KMS-11 (cell line): ENCODE data around the gene ADAMTSL2.

Experiments
- H2AFZ ChIP-seq: fragments of 200-600 bp; sonication (generic); 2 replicates; pipeline ENCODE4 v1.6.1; 2016; ENCODE audit warnings: antibody characterized with exemption, mixed run types, low read depth
- H3K27ac ChIP-seq: fragments of 200-600 bp; sonication (generic); 2 replicates; pipeline ENCODE4 v1.6.1; 2016; ENCODE audit warnings: mild to moderate bottlenecking, mixed run types
- H3K27me3 ChIP-seq: fragments of 200-600 bp; sonication (generic); 2 replicates; pipeline ENCODE4 v1.6.1; 2017; ENCODE audit warnings: mild to moderate bottlenecking, low read depth, mixed run types, moderate library complexity; ENCODE audit not compliant: insufficient read depth
- H3K36me3 ChIP-seq: fragments of 200-600 bp; sonication (generic); 2 replicates; pipeline ENCODE4 v1.6.1; 2017; ENCODE audit warnings: mild to moderate bottlenecking, mixed run types; ENCODE audit not compliant: insufficient read depth
- H3K4me1 ChIP-seq: fragments of 200-600 bp; sonication (generic); 2 replicates; pipeline ENCODE4 v1.6.1; 2016; ENCODE audit warnings: mild to moderate bottlenecking, low read depth, mixed run types; ENCODE audit not compliant: poor library complexity, severe bottlenecking
- H3K4me2 ChIP-seq: fragments of 200-600 bp; sonication (generic); 2 replicates; pipeline ENCODE4 v1.7.0; 2016; ENCODE audit warnings: mild to moderate bottlenecking, mixed run types
- H3K4me3 ChIP-seq: fragments of 200-600 bp; sonication (generic); IDR thresholded peaks from 2 replicates; pipeline ENCODE4 v1.6.1; 2017; ENCODE audit warnings: low read depth, low read length, mixed read lengths; ENCODE audit not compliant: insufficient read depth
- H3K79me2 ChIP-seq: fragments of 200-600 bp; sonication (generic); 2 replicates; pipeline ENCODE4 v1.6.1; 2016; ENCODE audit warnings: low read depth, mixed run types; ENCODE audit not compliant: insufficient read depth
- H3K9ac ChIP-seq: fragments of 200-600 bp; sonication (generic); 2 replicates; pipeline ENCODE4 v1.6.1; 2016; ENCODE audit warnings: mild to moderate bottlenecking, mixed run types
- H4K20me1 ChIP-seq: fragments of 200-600 bp; sonication (generic); 2 replicates; pipeline ENCODE4 v1.6.1; 2016; ENCODE audit warnings: mild to moderate bottlenecking, mixed run types; ENCODE audit not compliant: insufficient read depth
- CTCF ChIP-seq: fragments of 200-600 bp; sonication (generic); conservative IDR thresholded peaks from 2 replicates; pipeline ENCODE4 v1.6.1; 2017; ENCODE audit warnings: low read depth, mild to moderate bottlenecking, antibody characterized with exemption, low read length, moderate library complexity, mixed read lengths

Gene ADAMTSL2

GRCh38 chr9:133553973-133554713 lies 19.6 kb downstream of the ADAMTSL2 start:
- no peak overlapping the region for H3K4me2 ChIP-seq
- no peak overlapping the region for H3K9ac ChIP-seq

GRCh38 chr9:133554729-133555128 lies 20.2 kb downstream of the ADAMTSL2 start:
- no peaks in the 10 kb centered on the region for H4K20me1 ChIP-seq
- H3K27ac ChIP-seq: no peak overlapping the region
- H2AFZ ChIP-seq: no peak overlapping the region
- no peak overlapping the region for H3K9ac ChIP-seq
- H3K79me2 ChIP-seq: no peaks in the 10 kb centered on the region
- H3K4me3 ChIP-seq: no peak overlapping the region
- TF ChIP-seq CTCF: no peak
- H3K27me3 ChIP-seq: peaks cover 56% of the 10 kb centered on the region
- no peaks in the 10 kb centered on the region for H3K36me3 ChIP-seq
- no peaks in the 10 kb centered on the region for H3K4me1 ChIP-seq
- no peak overlapping the region for H3K4me2 ChIP-seq

More at GRCh38 chr9:133553973-133554713, 19.6 kb downstream of the ADAMTSL2 start:
- Histone ChIP-seq H3K36me3 (no peaks in the 10 kb centered on the region), H3K27ac (no peak overlapping the region), H3K4me1 (no peaks in the 10 kb centered on the region), H3K27me3 (peaks cover 52% of the 10 kb centered on the region), H2AFZ (no peak overlapping the region), H4K20me1 (no peaks in the 10 kb centered on the region), H3K4me3 (no peak overlapping the region), H3K79me2 (no peaks in the 10 kb centered on the region)
- no peak for TF ChIP-seq CTCF

- Histone ChIP-seq H3K27me3 (peaks cover 66% of the 10 kb centered on the region), H3K36me3 (no peaks in the 10 kb centered on the region), H3K4me1 (no peaks in the 10 kb centered on the region), H4K20me1 (no peaks in the 10 kb centered on the region), H3K4me3 (no peak overlapping the region), H2AFZ (no peak overlapping the region), H3K27ac (no peak overlapping the region), H3K79me2 (no peaks in the 10 kb centered on the region), H3K9ac (no peak overlapping the region), H3K4me2 (no peak overlapping the region)
- TF ChIP-seq CTCF: no peak
Observed at GRCh38 chr9:133556354-133556753, 21.9 kb downstream of the ADAMTSL2 start.

- H3K4me2 ChIP-seq: no peak overlapping the region
Observed at GRCh38 chr9:133557581-133557980, 23.1 kb downstream of the ADAMTSL2 start.

More at GRCh38 chr9:133557581-133557980, 23.1 kb downstream of the ADAMTSL2 start:
- no peak for TF ChIP-seq CTCF
- no peaks in the 10 kb centered on the region for H3K79me2 ChIP-seq
- no peaks in the 10 kb centered on the region for H4K20me1 ChIP-seq
- H2AFZ ChIP-seq: no peak overlapping the region
- no peaks in the 10 kb centered on the region for H3K4me1 ChIP-seq
- H3K27ac ChIP-seq: no peak overlapping the region
- no peaks in the 10 kb centered on the region for H3K36me3 ChIP-seq
- no peak overlapping the region for H3K4me3 ChIP-seq
- H3K27me3 ChIP-seq: peaks cover 62% of the 10 kb centered on the region
- no peak overlapping the region for H3K9ac ChIP-seq
